Measurements from ENCODE around the gene GAB2.

DNA sequence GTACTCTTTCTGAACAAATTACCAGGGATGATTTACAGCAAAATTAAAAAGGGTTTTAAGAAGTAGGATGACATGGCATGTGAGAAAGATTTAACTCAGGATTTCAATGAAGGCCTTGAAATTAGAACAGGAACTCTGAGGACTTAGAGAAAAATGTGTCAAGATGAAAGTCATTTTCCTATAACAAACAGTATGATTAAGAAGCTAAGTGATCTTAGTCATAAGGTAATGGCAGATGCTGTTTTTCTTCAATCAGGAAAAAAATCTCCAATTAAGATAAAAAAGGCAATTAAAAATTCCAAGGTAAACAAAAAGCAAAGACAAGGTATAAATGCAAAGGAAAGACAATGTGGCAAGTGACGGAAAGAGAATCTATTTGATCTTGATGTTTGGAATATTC lies 73.5 kb downstream of the GAB2 start:
- TF ChIP-seq, protein P1, sequence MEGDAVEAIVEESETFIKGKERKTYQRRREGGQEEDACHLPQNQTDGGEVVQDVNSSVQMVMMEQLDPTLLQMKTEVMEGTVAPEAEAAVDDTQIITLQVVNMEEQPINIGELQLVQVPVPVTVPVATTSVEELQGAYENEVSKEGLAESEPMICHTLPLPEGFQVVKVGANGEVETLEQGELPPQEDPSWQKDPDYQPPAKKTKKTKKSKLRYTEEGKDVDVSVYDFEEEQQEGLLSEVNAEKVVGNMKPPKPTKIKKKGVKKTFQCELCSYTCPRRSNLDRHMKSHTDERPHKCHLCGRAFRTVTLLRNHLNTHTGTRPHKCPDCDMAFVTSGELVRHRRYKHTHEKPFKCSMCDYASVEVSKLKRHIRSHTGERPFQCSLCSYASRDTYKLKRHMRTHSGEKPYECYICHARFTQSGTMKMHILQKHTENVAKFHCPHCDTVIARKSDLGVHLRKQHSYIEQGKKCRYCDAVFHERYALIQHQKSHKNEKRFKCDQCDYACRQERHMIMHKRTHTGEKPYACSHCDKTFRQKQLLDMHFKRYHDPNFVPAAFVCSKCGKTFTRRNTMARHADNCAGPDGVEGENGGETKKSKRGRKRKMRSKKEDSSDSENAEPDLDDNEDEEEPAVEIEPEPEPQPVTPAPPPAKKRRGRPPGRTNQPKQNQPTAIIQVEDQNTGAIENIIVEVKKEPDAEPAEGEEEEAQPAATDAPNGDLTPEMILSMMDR (IDR thresholded peaks at IDR 0.05), result no peak
- TF ChIP-seq POLR2A (IDR thresholded peaks at IDR 0.05), result no peak

Data from lower leg skin (tissue), 3 donors.